Right cardiac atrium (tissue), 5 donors: Measurements from ENCODE around the gene BMPR1B. TPM values are rescaled to one million over a fixed set of nuclear protein-coding genes. Genes with fewer than 3 reads are reported as not detected.

Experiments used
- ATAC-seq, 2 donors: fragments of 200-7000 bp; cut with Tn5 transposase; one replicate each; pipeline versions ENCODE4 v1.8.0 to v1.9.1; 2020; ENCODE audit warnings: moderate library complexity in 2 of 2, mild to moderate bottlenecking in 1 of 2
- DNase-seq, 3 donors: peaks; one replicate each; pipeline ENCODE4 v3.0.0-alpha.2; 2020
- H3K27ac ChIP-seq: one replicate; pipeline ENCODE4 v1.5.1; 2013; ENCODE audit warnings: mild to moderate bottlenecking, low read length, control low read depth, moderate library complexity
- H3K27me3 ChIP-seq: one replicate; pipeline ENCODE4 v1.6.1; 2013; ENCODE audit not compliant: control insufficient read depth, insufficient read depth
- H3K4me1 ChIP-seq: one replicate; pipeline ENCODE4 v1.6.1; 2013; ENCODE audit warnings: low read length; ENCODE audit not compliant: control insufficient read depth, insufficient read depth
- H3K4me3 ChIP-seq: one replicate; pipeline ENCODE4 v1.5.1; 2013; ENCODE audit warnings: low read length, control low read depth
- H3K9me3 ChIP-seq: one replicate; pipeline ENCODE4 v1.6.1; 2013; ENCODE audit warnings: low read length; ENCODE audit not compliant: control insufficient read depth
- WGBS: extraction: QIAGEN DNeasy Blood & Tissue Kit; methylation state at CpG from one replicate; pipeline ENCODE4 v1.1.7; 2013; 5-methylcytosine and 5-hydroxymethylcytosine counted together
- intact Hi-C, 4 donors: fragments of 100-400 bp; cut with DNase I; formaldehyde crosslinking; loops; one replicate each; pipeline versions ENCODE4 v1.11.0 to v1.14.0; 2022 to 2023
- polyA plus RNA-seq: library from polyadenylated mRNA; stranded (reverse); fragments of 200-250 nt; gene quantifications from one replicate; pipeline ENCODE4 v1.2.3, GENCODE V29; 2013
- total RNA-seq, 4 donors: library from RNA; stranded (reverse); fragmentation: NEBNext Ultra II Directional; extraction: Animal tissue kit (Norgen Biotek cat#: 25700); gene quantifications; one replicate each; pipeline ENCODE4 v1.2.1, GENCODE V29; 2021
- donor health status: healthy with polysubstance abuse.
- donor health status: DM: no; HTN: yes; CAD: no.
- donor health status: DM: no; HTN: no; CAD: no.
- donor health status: DM: no; HTN: yes; CAD: no; lungs with severe emphysema.
- donor health status: DM: yes; HTN: yes; CAD: no.

Gene BMPR1B
- total and polyA plus RNA-seq, 5 donors: 0.20 to 1.5 (median 0.88) TPM

DNA sequence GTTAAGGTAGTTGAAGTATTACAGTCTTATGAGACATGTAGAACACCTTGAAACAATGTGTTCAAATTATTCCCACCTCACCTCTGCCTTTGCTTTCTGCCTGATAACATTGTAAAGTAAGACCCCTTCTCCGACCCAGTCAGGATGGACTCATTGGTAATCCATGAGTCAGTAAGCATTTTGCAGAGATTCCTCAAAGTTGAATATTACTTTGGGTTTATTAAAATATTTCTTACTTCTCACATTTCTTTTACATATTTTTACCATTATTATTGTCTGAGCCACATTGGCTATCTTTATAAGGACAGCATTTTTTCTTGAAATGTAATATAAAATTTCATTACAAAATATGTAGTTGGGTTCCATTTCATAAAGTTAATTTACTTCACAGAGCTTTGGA lies 201.6 kb downstream of the BMPR1B start:
- DNase-seq (no peak), ATAC-seq (no peak)
- Histone ChIP-seq H3K4me1 (no peaks in the 10 kb centered on the region), H3K9me3 (no peaks in the 10 kb centered on the region), H3K27ac (no peak overlapping the region), H3K4me3 (no peak overlapping the region), H3K27me3 (no peaks in the 10 kb centered on the region)
- intact Hi-C loops: no loop called here
- 99% methylated on average over 1 of the region's 1 CpG for WGBS

DNA sequence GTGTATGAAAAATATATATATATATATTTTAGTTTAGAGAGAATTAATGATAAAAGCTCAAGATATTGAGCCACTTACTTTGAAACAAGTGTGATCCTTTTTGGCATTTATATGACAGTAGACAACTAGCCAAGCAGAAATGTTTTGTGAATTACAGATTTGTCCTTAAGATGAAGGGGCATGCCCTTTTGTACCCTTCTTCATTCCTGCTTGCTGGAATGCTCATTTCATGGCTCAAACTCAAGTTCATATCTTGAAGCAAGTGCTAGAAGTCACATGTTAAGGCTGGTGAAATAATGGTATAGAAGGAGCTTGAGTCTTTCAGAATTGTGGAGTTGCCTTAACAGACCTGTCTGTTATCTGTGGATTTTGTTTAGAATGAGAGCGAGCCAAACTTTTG lies 203.0 kb downstream of the BMPR1B start:
- DNase-seq (no peak), ATAC-seq (no peak)
- Histone ChIP-seq H3K9me3 (no peaks in the 10 kb centered on the region), H3K27me3 (no peaks in the 10 kb centered on the region), H3K4me3 (no peak overlapping the region), H3K4me1 (no peaks in the 10 kb centered on the region), H3K27ac (no peak overlapping the region)
- WGBS: 73% methylated on average over 1 of the region's 1 CpG
- intact Hi-C loops: no loop called here

DNA sequence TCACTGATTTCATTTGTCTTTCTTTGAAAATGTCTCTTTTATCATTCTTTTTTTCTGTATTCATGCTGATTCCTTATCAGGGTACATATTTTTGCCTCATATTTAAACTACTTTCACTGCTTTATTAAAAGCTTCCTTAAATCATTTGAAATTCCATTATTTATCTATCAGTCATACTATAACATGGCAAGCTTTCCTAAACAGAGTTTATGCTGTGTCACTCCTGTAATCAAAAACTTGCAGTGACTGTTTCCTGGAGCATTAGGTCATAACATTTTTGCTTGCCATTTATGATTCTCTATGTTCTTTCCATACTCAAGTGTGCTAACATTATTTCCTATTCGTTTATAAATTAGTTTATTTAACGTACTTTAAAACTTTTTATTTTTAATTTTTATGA lies 203.7 kb downstream of the BMPR1B start:
- H3K9me3 ChIP-seq: no peaks in the 10 kb centered on the region
- H3K4me3 ChIP-seq: no peak overlapping the region
- no peak for ATAC-seq
- no peaks in the 10 kb centered on the region for H3K27me3 ChIP-seq
- no peak for DNase-seq
- 86% methylated on average over 2 of the region's 2 CpGs for WGBS
- no peaks in the 10 kb centered on the region for H3K4me1 ChIP-seq
- no peak overlapping the region for H3K27ac ChIP-seq
- intact Hi-C loops: no loop called here

DNA sequence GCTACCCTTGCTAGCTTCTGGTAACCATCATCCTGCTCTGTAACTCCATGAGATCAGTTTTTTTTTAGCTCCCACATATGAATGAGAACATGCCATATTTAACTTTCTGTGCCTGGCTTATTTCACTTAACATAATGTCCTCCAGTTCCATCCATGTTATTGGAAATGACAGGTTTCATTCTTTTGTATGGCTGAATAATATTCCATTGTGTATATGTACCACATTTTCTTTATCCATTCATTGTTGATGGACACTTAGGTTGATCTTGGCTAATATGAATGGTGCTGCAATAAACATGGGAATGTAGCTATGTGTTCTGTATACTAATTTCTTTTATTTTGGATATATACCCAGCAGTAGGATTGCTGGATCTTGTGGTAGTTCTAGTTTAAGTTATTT lies 204.7 kb downstream of the BMPR1B start:
- no peaks in the 10 kb centered on the region for H3K4me1 ChIP-seq
- H3K27ac ChIP-seq: no peak overlapping the region
- H3K4me3 ChIP-seq: no peak overlapping the region
- no peaks in the 10 kb centered on the region for H3K27me3 ChIP-seq
- DNase-seq (no peak), ATAC-seq (no peak)
- H3K9me3 ChIP-seq: no peaks in the 10 kb centered on the region
- intact Hi-C loops: no loop called here

DNA sequence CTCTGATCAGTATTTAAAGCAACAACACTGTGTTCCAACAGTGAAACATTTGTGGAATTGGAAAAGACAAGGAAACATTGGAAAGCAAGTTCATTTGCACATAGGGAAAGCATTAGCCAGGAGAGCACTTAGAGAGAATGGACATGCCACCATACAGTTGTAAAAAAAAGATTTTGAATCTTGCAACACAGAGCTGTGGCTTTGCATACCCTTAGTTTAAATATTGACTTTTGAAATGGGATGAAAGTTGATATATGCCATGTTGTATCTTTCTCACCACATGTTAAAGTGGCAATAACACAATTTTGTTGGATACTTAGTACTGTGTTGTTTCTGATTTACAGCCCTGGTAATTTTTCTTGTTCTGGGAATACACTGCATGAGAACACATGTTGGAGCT lies 208.1 kb downstream of the BMPR1B start:
- Histone ChIP-seq H3K27ac (no peak overlapping the region), H3K27me3 (no peaks in the 10 kb centered on the region), H3K4me3 (no peak overlapping the region), H3K4me1 (no peaks in the 10 kb centered on the region), H3K9me3 (no peaks in the 10 kb centered on the region)
- no peak for DNase-seq
- intact Hi-C loops: no loop called here
- no peak for ATAC-seq

DNA sequence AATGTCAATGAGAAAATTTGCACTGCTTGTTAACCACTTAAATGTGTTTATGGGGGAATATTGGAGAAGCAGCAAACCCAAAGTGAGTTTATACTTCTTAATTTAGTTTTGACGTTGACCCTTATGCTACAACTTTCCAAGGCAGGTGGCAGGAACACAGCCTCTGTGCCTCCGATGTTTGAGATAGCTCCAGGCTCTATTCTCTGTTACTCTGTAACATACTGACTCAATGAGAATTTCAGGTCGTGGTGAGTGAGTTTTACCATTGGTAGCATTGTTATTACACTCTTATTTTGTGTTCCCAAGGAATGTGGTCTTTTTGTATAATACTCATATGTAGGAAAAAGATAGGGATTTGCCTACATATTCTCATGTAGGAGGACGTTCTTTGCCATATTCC lies 210.7 kb downstream of the BMPR1B start:
- Histone ChIP-seq H3K4me1 (no peaks in the 10 kb centered on the region), H3K27me3 (no peaks in the 10 kb centered on the region), H3K4me3 (no peak overlapping the region), H3K27ac (no peak overlapping the region), H3K9me3 (no peaks in the 10 kb centered on the region)
- no peak for ATAC-seq
- WGBS: 77% methylated on average over 4 of the region's 4 CpGs
- intact Hi-C loops: no loop called here
- no peak for DNase-seq

DNA sequence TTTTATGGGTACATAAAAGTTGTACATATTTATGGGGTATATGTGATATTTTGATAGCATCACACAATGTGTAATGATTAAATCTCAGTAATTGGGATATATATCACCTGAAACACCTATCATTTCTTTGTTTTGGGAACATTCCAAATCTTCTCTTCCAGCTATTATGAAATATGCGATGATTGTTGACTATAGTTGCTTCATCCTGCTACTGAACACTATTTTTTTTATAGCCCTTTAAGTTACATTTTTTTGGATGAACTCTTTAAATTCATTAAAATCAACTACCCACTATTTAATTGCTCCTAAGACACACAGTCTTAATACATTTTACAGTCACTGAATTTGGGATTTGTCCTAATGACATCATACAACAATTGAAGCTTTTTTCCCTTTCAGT lies 212.9 kb downstream of the BMPR1B start:
- 46% methylated on average over 1 of the region's 1 CpG for WGBS
- DNase-seq (no peak), ATAC-seq (no peak)
- intact Hi-C loops: no loop called here
- no peak overlapping the region for H3K4me3 ChIP-seq
- H3K27me3 ChIP-seq: no peaks in the 10 kb centered on the region
- no peaks in the 10 kb centered on the region for H3K9me3 ChIP-seq
- H3K4me1 ChIP-seq: no peaks in the 10 kb centered on the region
- no peak overlapping the region for H3K27ac ChIP-seq

DNA sequence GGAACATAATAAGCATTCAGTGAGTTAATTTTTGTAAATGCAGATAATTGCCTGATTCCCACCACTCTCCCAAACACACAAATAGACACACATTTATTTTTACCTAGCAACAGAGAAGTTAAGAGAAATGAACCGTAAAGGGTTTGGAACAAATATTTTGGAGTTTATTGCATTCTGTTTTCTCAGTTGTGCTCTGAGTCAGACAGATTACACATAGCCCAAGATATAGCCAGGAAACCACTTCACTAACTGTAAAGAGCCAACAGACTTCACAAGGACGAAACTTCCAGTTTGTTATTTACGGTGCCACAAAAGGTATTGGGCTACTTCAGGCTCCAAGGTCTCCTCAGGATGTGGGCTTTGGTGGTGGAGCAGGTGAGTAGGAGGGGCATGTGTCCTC lies 217.0 kb downstream of the BMPR1B start:
- intact Hi-C loops: no loop called here
- Histone ChIP-seq H3K4me3 (no peak overlapping the region), H3K4me1 (no peaks in the 10 kb centered on the region), H3K9me3 (no peaks in the 10 kb centered on the region), H3K27me3 (no peaks in the 10 kb centered on the region), H3K27ac (no peak overlapping the region)
- DNase-seq (no peak), ATAC-seq (no peak)
- 80% methylated on average over 3 of the region's 3 CpGs for WGBS

DNA sequence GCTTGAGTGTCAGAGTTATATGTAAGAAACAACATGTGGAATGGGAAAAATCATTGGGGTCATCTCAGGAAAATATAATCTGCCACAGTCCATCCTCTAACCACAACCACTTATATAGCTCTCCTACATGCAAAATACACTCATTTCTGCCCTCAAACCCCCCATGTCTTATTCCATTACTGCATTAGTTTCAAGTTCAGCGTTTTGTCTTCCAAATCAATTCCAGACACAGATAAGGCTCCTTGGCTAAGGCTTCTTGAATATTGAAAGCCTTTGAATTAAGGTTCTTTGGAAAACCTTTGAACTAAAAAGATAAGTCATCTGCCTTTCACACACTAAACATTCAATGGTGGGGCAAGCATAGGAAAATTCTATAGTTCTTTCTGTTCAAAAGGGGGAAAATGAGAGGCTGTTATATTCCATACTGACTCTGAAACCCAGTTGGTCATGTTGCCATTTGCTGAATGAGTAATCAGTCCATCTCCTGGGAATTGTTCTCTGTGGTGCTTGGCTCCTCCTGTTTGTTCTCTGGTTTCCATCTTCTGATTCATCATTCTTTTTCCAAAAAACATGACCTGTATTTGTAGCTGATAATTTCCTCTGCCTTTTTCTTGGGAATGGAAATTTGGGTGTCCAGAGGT lies 218.7 kb downstream of the BMPR1B start:
- Histone ChIP-seq H3K4me1 (no peaks in the 10 kb centered on the region), H3K4me3 (no peak overlapping the region), H3K9me3 (no peaks in the 10 kb centered on the region), H3K27ac (no peak overlapping the region), H3K27me3 (no peaks in the 10 kb centered on the region)
- DNase-seq (no peak), ATAC-seq (no peak)
- intact Hi-C loops: no loop called here
- WGBS: 52% methylated on average over 1 of the region's 1 CpG

DNA sequence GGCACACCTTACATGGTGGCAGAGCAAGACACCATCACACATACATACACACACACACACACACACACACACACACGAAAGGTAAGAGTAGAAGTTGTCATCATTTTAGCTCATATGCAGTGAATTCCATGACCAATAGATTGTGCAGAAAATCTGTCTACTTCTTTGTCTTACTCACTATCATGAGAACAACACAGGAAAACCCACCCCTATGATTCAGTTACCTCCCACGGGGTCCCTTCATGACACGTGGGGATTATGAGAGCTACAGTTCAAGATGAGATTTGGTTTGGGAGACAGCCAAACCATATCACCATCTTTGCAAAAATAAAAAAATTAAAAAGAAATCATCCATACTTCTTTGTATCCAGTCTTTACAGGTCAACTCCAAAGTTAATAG lies 221.1 kb downstream of the BMPR1B start:
- intact Hi-C loops: no loop called here
- ATAC-seq: no peak
- Histone ChIP-seq H3K27me3 (no peaks in the 10 kb centered on the region), H3K9me3 (no peaks in the 10 kb centered on the region), H3K4me3 (no peak overlapping the region), H3K27ac (no peak overlapping the region), H3K4me1 (no peaks in the 10 kb centered on the region)
- DNase-seq: no peak
- 55% methylated on average over 3 of the region's 3 CpGs for WGBS

DNA sequence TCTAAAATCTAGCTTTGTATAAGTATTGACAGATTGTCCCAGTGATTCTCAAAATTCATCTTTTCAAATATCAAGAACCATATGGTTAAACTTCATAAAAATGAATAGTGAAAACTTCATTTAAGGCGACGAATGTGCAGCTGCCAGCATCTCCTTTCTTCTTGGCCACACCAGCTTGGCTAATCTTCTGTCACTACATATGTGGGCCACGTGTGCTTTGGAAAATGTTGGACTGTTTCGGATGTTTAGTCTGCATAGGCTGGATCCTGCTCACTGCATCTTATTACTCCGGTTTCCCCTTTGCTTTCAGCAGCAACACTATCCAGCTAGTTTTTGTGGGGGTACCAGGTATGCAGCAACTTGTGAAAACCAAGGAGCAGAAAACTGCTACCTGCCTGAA lies 221.9 kb downstream of the BMPR1B start:
- Histone ChIP-seq H3K4me1 (no peaks in the 10 kb centered on the region), H3K27me3 (no peaks in the 10 kb centered on the region), H3K9me3 (no peaks in the 10 kb centered on the region), H3K27ac (no peak overlapping the region), H3K4me3 (no peak overlapping the region)
- intact Hi-C loops: no loop called here
- 64% methylated on average over 5 of the region's 5 CpGs for WGBS
- no peak for ATAC-seq
- no peak for DNase-seq

DNA sequence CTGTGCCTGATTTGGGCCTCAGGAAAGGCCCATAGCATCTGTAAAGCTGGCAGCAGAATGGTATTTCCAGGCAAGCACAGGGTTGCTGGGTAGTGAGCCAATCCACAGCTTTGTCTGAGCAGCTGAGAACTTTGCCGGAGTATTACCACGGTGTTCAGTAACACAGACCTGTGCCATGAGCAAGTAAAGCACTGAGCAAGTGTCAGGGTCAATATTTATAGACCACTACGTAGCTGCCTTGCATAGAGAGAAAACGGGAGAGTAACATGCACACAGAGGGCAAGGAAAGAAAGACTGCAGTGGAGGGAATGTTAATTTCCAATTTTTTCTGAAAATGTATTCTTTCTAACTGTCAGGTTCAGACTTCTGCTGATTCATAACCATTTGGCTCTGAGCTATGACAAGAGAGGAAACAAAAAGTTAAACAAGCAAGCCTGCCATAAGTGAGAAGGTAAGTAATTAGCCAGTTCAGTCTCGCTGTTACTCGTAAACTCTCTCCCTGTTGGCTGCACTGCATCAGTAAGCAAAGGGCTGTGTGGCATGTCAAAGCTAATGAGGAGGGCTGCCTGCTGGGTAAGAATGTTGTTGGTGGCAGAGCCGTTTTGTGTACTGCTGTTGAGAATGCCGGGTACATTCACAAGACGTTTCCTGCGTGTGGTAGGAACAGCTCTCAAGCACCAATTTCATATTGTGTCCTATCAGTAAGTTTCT lies 238.1 kb downstream of the BMPR1B start:
- Histone ChIP-seq H3K4me1 (no peaks in the 10 kb centered on the region), H3K27ac (no peak overlapping the region), H3K4me3 (no peak overlapping the region), H3K9me3 (no peaks in the 10 kb centered on the region), H3K27me3 (no peaks in the 10 kb centered on the region)
- 31% methylated on average over 10 of the region's 10 CpGs for WGBS
- DNase-seq (peak in 2 of 3 donors; percentile 11 to 36), ATAC-seq (peak; percentile 74 to 87)
- intact Hi-C loops: no loop called here
